ENCODE measurements around the gene MYO1H. TPM values are rescaled to one million over a fixed set of nuclear protein-coding genes. Genes with fewer than 3 reads are reported as not detected.
"Not testable (repeated sequence)": the region's sequence is repeated elsewhere in the genome, so short reads cannot be mapped to it uniquely, and the experiment has no call there.

The MYO1H gene
- total RNA-seq, 2 donors from 2014 or later = not detected

GRCh38 chr12:109464642-109465351 is 117.1 kb downstream of the MYO1H start:
- no peak for DNase-seq
- Mint-ChIP-seq H3K4me1 (peaks cover 38% of the 10 kb centered on the region), H3K4me3 (no peak overlapping the region), H3K36me3 (ENCODE audit: low read depth) (peaks cover 2% of the 10 kb centered on the region), H3K27ac (no peak overlapping the region), H3K27me3 (no peaks in the 10 kb centered on the region)
- no peak for ATAC-seq
- H3K9me3 ChIP-seq (ENCODE audit: control insufficient read depth, low read length, poor library complexity, severe bottlenecking) = no peaks in the 10 kb centered on the region

GRCh38 chr12:109466305-109466704 is 118.6 kb downstream of the MYO1H start:
- Mint-ChIP-seq H3K4me3 (no peak overlapping the region), H3K36me3 (ENCODE audit: low read depth) (peaks cover 5% of the 10 kb centered on the region), H3K4me1 (peaks cover 46% of the 10 kb centered on the region), H3K27ac (no peak overlapping the region), H3K27me3 (no peaks in the 10 kb centered on the region)
- DNase-seq (no peak), ATAC-seq (no peak)
- H3K9me3 ChIP-seq (ENCODE audit: control insufficient read depth, low read length, poor library complexity, severe bottlenecking) = no peaks in the 10 kb centered on the region

DNA sequence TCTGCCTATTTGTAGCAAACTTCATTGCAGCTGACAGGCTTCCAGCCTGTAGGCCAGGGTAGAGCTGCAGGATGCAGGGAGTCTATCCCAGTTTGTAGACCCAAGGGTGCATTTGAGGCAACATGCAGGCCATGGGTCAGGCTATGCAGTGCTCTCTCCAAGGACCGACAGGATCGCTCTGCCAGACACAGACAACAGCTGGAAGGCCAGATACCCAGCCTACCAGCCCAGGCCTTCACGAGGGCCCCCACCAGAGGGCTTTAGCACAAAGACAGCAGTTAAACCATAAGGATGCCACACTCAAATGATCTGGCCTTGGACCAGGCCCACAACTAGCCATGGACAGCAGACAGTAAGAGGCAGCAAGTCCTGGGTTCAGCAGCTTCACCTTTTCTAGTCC is 119.1 kb downstream of the MYO1H start:
- no peak for ATAC-seq
- Mint-ChIP-seq H3K4me3 (no peak overlapping the region), H3K4me1 (peaks cover 42% of the 10 kb centered on the region), H3K27ac (no peak overlapping the region), H3K36me3 (ENCODE audit: low read depth) (peaks cover 5% of the 10 kb centered on the region), H3K27me3 (no peaks in the 10 kb centered on the region)
- no peaks in the 10 kb centered on the region for H3K9me3 ChIP-seq (ENCODE audit: control insufficient read depth, low read length, poor library complexity, severe bottlenecking)
- no peak for DNase-seq

DNA sequence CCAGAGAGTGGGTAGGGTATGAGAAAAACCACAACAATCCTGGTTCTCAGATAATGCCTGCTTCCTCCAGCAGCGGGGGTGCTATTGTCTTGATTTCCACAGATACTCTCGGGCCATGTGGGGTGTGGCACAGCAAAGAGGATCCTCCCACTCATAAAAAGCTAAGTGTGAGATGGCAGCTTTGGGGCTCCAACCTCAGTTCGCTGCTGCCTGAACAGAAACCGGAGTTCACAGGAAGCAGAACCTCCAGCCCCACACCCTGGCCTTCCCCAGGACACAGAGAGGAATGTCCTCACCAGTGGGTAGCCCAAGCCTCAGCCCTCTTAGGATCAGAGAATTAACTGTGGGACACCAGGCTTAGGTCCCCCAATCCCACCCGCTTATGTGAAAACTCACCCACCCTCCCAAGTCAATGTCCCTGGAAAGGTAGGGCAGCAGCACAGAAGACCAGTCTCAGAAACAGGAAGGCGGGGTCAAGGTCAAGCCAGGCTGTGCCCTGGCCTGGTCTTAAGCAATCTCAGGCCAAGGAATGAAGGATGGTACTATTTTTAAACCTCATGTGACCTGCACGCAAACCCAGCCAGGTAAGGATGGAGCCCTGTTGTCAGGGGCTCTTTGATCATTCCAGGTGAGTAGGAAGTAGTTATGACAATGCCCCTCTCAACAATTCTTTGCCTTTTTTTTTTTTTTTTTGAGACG is 120.4 kb downstream of the MYO1H start:
- Mint-ChIP-seq H3K4me1 (peaks cover 36% of the 10 kb centered on the region), H3K27ac (no peak overlapping the region), H3K27me3 (no peaks in the 10 kb centered on the region), H3K36me3 (ENCODE audit: low read depth) (peaks cover 5% of the 10 kb centered on the region), H3K4me3 (no peak overlapping the region)
- no peak for DNase-seq
- ATAC-seq = no peak
- H3K9me3 ChIP-seq (ENCODE audit: control insufficient read depth, low read length, poor library complexity, severe bottlenecking) = no peaks in the 10 kb centered on the region

DNA sequence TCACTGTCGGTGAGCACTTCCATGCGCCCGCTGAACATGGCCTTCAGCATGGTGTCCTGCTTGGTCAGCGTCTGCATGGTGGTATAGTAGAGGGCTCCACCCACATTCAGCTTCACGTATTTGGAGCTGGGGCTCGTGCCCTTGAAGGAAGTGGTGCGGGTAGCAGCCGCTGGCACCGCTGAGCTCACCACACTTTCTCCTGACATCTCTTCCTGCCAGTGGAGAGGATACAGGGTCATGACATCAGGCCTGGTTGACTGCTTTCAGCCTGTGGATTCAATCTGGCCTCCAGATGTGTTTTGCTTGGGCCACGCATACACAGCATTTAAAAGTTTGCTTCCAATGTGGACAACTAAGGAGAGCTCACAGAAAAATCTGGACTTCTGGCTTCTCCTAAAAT is 121.8 kb downstream of the MYO1H start:
- Mint-ChIP-seq H3K27ac (no peak overlapping the region), H3K27me3 (no peaks in the 10 kb centered on the region), H3K4me3 (no peak overlapping the region), H3K36me3 (ENCODE audit: low read depth) (peaks cover 5% of the 10 kb centered on the region), H3K4me1 (peaks cover 28% of the 10 kb centered on the region)
- ATAC-seq (no peak), DNase-seq (no peak)
- H3K9me3 ChIP-seq (ENCODE audit: control insufficient read depth, low read length, poor library complexity, severe bottlenecking) = no peaks in the 10 kb centered on the region

DNA sequence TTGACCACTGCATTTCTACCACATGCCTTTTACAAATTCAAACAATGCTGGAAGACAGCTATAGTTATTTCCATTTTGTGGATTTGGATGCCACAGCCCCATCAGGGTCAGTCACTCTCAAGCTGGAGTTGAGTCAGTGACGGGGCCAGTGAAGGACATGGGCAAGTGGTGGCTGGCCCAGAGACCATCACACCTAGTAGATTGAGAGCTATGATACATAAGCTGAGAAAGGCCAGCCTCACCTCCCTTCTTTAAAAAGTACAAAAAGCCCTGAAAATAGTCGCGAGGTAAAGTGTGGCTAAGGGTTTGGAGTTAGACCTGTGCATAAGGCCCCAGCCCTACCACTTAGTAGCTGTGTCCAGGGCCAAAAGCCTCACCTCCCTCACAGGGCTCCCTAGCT is 125.3 kb downstream of the MYO1H start:
- no peaks in the 10 kb centered on the region for H3K9me3 ChIP-seq (ENCODE audit: control insufficient read depth, low read length, poor library complexity, severe bottlenecking)
- H3K4me1 Mint-ChIP-seq = peaks cover 43% of the 10 kb centered on the region
- ATAC-seq (no peak), DNase-seq (no peak)
- H3K4me3 Mint-ChIP-seq = no peak overlapping the region
- no peak overlapping the region for H3K27ac Mint-ChIP-seq
- H3K27me3 Mint-ChIP-seq = no peaks in the 10 kb centered on the region
- H3K36me3 Mint-ChIP-seq (ENCODE audit: low read depth) = peaks cover 5% of the 10 kb centered on the region

DNA sequence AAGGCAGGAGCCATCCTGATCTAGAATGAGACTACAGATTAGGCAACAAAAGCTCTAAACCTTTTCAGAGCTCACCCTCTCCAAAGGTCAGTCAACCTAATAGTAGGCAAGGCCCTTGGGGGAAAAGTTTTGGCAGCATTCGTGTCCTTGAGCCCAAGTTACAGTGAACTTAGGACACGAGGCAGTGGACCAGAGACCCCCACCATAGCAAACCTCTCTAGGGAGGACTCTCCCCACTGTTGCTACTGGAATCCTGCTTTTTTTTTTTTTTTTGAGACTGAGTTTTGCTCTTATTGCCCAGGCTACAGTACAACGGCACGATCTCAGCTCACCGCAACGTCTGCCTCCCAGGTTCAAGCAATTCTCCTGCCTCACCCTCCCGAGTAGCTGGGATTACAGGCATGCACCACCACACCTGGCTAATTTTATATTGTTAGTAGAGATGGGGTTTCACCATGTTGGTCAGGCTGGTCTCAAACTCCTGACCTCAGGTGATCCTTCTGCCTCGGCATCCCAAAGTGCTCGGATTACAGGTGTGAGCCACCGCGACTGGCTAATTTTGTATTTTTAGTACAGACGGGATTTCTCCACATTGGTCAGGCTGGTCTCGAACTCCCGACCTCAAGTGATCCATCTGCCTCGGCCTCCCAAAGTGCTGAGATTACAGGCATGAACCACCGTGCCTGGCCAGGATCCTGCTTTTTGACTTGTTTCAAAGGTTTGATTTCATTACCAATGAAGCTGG is 126.0 kb downstream of the MYO1H start:
- H3K4me3 Mint-ChIP-seq; H3K27me3 Mint-ChIP-seq; ATAC-seq; H3K9me3 ChIP-seq (ENCODE audit: control insufficient read depth, low read length, poor library complexity, severe bottlenecking); DNase-seq; H3K36me3 Mint-ChIP-seq (ENCODE audit: low read depth); H3K27ac Mint-ChIP-seq: not testable (repeated sequence)
- H3K4me1 Mint-ChIP-seq = peaks cover 45% of the 10 kb centered on the region

GRCh38 chr12:109475121-109475520 is 127.4 kb downstream of the MYO1H start:
- no peaks in the 10 kb centered on the region for H3K27me3 Mint-ChIP-seq
- no peak overlapping the region for H3K27ac Mint-ChIP-seq

DNA sequence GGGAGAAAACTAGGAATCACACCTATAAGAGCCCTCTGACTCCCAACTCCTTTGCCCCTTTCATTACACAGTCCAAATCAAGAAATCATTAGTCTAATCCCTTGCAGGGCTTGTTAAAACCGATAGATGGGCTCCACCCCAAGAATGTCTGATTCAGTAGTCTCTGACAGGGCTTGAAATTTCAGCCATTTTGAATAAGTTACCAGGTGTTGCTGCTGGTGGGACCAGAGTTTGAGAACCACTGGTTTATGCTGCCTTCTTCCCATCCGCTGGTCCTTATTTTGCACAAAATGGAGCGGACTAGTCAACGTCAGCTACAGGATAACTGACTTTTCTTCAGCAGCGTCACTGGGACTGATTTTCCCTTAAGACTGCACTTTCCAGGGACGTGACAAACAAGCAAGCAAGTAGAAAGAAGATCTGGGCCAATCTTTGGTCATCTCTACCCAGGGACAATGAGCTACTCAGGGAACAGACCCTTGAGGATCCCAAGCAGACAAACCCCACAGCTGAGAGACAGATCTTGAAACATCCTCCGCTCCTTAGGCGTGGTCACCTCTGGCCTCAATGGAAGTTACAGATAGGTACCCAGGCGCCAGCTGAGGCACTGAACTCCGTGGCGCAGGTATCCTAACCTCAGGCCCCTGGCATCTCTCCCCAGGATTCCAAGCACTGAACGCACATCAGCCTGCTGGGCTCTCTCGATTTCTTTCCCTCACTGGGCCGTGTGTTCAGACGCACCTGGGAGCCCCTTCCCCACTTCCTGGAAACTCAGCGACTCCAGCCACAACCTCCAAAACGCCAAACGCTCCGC is 128.5 kb downstream of the MYO1H start:
- Mint-ChIP-seq H3K27me3 (no peaks in the 10 kb centered on the region), H3K27ac (peak overlapping the region; percentile 98), H3K36me3 (ENCODE audit: low read depth) (peaks cover 3% of the 10 kb centered on the region), H3K4me1 (peaks cover 40% of the 10 kb centered on the region), H3K4me3 (peak overlapping the region; percentile 99)
- no peak for DNase-seq
- ATAC-seq = no peak
- no peaks in the 10 kb centered on the region for H3K9me3 ChIP-seq (ENCODE audit: control insufficient read depth, low read length, poor library complexity, severe bottlenecking)

More at GRCh38 chr12:109475121-109475520, 127.4 kb downstream of the MYO1H start:
- Mint-ChIP-seq H3K4me3 (no peak overlapping the region), H3K4me1 (peaks cover 50% of the 10 kb centered on the region), H3K36me3 (ENCODE audit: low read depth) (peaks cover 5% of the 10 kb centered on the region)
- H3K9me3 ChIP-seq (ENCODE audit: control insufficient read depth, low read length, poor library complexity, severe bottlenecking) = no peaks in the 10 kb centered on the region
- ATAC-seq (no peak), DNase-seq (no peak)

- Mint-ChIP-seq H3K27ac (peak overlapping the region; percentile 98), H3K27me3 (no peaks in the 10 kb centered on the region), H3K4me1 (peaks cover 40% of the 10 kb centered on the region), H3K4me3 (peak overlapping the region; percentile 99), H3K36me3 (ENCODE audit: low read depth) (peaks cover 3% of the 10 kb centered on the region)
- DNase-seq = no peak
- peak; percentile 3 for ATAC-seq
- no peaks in the 10 kb centered on the region for H3K9me3 ChIP-seq (ENCODE audit: control insufficient read depth, low read length, poor library complexity, severe bottlenecking)
These were observed 129.1 kb downstream of the MYO1H start for GRCh38 chr12:109476807-109477184.

GRCh38 chr12:109477185-109477962 is 129.7 kb downstream of the MYO1H start, which contains the start of the genes KCTD10 and UBE3B:
KCTD10 (minus strand) TSS chr12:109477300; CDS start chr12:109477262, 38 bp downstream.
UBE3B (plus strand) TSS chr12:109477634; CDS start chr12:109483552, 5,918 bp downstream.
- ATAC-seq (peak; percentile 96), DNase-seq (peak; percentile 77 to 82 (median 80))
- Mint-ChIP-seq H3K4me1 (peaks cover 40% of the 10 kb centered on the region), H3K27me3 (no peaks in the 10 kb centered on the region), H3K4me3 (peak within 1 kb of the TSS; percentile 99), H3K36me3 (ENCODE audit: low read depth) (peaks cover 3% of the 10 kb centered on the region), H3K27ac (peak within 1 kb of the TSS; percentile 98)
- no peaks in the 10 kb centered on the region for H3K9me3 ChIP-seq (ENCODE audit: control insufficient read depth, low read length, poor library complexity, severe bottlenecking)

DNA sequence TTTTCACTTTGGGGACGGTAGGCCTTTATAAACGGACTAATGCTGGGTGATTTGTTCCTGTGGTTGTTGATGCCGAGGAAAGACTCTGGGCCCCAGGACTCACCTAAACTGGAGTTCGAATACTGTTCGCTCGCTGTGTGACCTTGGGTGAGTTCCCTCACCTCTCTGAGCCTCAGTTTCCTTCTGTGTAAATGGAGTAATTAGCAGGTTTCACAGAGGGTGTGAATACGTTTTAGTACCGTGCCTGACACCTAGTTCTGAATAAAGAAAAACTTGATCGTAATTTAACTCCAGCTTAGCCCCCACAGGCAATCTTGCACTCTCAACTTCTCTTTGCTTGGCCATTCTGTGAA is 130.2 kb downstream of the MYO1H start:
- ATAC-seq (no peak), DNase-seq (no peak)
- Mint-ChIP-seq H3K4me3 (peak overlapping the region; percentile 99), H3K27me3 (no peaks in the 10 kb centered on the region), H3K4me1 (peaks cover 40% of the 10 kb centered on the region), H3K27ac (peak overlapping the region; percentile 98), H3K36me3 (ENCODE audit: low read depth) (peaks cover 3% of the 10 kb centered on the region)
- no peaks in the 10 kb centered on the region for H3K9me3 ChIP-seq (ENCODE audit: control insufficient read depth, low read length, poor library complexity, severe bottlenecking)

All from T-helper 17 cell (primary cell).